Measurements from ENCODE around the gene AIFM1. TPM values are rescaled to one million over a fixed set of nuclear protein-coding genes. Genes with fewer than 3 reads are reported as not detected.

Gene AIFM1
- total RNA-seq, 1 donor from 2014 or later: 0.75 TPM

DNA sequence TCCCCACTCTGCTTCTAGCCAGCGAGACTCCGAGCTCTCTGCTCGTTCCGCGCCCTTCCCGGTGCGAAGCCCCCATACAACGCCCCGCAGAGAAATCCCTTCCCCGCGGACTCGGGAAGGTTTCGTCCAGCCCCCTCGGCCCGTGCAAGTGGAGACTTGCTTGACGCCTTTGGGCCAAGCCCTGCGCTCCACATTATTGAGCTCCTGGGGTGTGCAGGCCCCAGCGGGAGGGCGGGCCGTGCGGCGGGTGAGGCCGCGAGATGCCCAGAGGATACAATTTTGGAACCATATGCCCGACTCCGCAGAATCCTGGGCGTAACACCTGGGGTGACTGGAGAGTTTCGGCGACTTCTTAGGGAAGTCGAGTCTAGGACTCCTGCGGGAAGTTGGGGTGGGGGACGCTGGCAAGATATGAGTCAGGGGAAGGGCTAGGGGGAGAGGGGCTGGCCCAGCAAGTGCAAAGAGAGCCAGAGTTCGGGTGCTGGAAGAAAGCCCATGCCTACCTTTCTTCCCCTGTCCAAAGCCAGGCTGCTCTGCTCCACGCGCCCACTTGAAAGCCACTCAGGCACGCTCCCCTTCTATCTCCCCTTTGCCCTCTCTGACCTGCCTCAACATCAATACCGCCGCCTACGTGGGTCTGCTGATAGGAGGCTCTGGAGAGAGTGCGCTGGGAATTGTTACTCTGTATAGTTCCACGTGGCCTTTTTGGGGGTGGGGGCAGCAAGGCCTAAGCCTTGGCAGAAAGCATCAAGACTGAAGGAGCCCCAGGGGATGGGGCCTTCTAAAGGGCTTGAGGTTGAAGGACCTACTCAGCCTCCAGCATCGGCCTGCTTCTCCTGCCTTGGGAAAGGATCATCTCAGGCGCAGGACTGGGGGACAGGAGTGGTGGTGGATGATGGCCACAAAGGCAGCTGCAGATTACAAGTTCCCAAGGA lies 54.2 kb downstream of the AIFM1 start:
- Histone ChIP-seq H3K9me3 (no peaks in the 10 kb centered on the region), H3K36me3 (no peaks in the 10 kb centered on the region), H3K4me1 (peaks cover 4% of the 10 kb centered on the region in 2 donors), H3K27ac (peak overlapping the region; percentile 96), H3K27me3 (no peaks in the 10 kb centered on the region), H3K4me3 (peak overlapping the region; percentile 63 to 94)
- intact Hi-C loops (cut with DNase I): loop anchor here (2.0 to 5.0 kb wide), 2 partner anchors 55 to 509 kb away; no protein-coding TSS in a partner anchor
- no peak for DNase-seq (ENCODE audit: low spot score in 2 of 2)
- TF ChIP-seq, protein P1, sequence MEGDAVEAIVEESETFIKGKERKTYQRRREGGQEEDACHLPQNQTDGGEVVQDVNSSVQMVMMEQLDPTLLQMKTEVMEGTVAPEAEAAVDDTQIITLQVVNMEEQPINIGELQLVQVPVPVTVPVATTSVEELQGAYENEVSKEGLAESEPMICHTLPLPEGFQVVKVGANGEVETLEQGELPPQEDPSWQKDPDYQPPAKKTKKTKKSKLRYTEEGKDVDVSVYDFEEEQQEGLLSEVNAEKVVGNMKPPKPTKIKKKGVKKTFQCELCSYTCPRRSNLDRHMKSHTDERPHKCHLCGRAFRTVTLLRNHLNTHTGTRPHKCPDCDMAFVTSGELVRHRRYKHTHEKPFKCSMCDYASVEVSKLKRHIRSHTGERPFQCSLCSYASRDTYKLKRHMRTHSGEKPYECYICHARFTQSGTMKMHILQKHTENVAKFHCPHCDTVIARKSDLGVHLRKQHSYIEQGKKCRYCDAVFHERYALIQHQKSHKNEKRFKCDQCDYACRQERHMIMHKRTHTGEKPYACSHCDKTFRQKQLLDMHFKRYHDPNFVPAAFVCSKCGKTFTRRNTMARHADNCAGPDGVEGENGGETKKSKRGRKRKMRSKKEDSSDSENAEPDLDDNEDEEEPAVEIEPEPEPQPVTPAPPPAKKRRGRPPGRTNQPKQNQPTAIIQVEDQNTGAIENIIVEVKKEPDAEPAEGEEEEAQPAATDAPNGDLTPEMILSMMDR (IDR thresholded peaks at IDR 0.05): no peak

GRCh38 chrX:130110379-130111219 lies 55.0 kb downstream of the AIFM1 start, which contains the start of gene ELF4:
Gene ELF4 (minus strand): TSS chrX:130110497. CDS start chrX:130081330, 29,167 bp downstream.
- H3K36me3 ChIP-seq: no peaks in the 10 kb centered on the region
- intact Hi-C loops (cut with DNase I): loop anchor here (2.0 to 5.0 kb wide), 2 partner anchors 56 to 508 kb away; no protein-coding TSS in a partner anchor
- DNase-seq (ENCODE audit: low spot score in 2 of 2): peak in 1 of 2 donors; percentile 75
- TF ChIP-seq, protein P1 (IDR thresholded peaks at IDR 0.05): no peak
- no peaks in the 10 kb centered on the region for H3K9me3 ChIP-seq
- peak within 1 kb of the TSS; percentile 96 for H3K27ac ChIP-seq
- peaks cover 4% of the 10 kb centered on the region in 2 donors for H3K4me1 ChIP-seq
- no peaks in the 10 kb centered on the region for H3K27me3 ChIP-seq
- H3K4me3 ChIP-seq: peak within 1 kb of the TSS; percentile 63 to 94

DNA sequence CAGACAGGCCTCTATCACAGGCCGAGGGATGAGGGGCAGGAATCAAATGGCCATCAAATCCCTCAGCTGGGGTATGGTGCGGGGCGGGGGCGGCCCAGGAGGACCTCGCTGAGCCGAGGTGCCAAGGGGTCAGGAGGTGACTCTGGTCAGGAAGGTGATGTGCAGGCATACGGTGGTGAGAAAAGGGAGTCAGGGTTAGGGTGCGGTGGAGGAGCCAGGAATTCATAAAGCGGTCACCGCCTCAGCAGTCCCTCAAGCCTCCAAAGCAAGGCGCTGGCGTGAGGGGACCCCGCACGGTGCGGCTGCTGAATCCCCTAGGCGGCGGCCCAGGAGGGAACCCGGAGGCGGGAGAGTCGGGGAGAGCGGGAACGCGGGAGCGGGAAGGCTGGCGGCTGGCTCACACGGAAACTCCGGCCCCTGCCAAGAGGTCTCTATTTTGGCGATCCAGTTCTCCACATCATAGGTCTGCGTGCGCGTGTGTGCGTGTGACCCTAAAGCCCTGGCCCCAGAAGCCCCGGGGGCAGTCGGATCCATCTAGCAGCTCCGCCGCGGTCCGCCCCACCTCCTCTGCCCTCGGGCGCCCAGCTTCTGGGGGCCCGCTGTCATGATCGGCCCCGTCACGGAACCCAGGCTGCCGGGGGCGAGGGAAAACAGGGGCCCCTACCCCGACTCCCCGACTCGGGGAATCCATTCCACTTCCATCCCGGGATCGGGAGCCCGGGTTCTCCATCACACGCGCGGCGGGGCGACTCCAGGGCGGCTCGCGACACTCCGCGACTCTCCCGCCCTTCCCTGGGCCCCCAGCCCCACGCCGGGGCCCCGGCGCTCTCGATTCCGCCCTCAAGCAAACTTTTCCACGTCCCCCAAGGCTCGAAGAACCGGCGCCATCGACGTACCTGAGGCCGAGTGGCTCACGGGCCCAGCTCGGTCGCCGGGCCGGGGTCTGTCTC lies 55.9 kb downstream of the AIFM1 start:
- Histone ChIP-seq H3K27ac (peak overlapping the region; percentile 96), H3K36me3 (no peaks in the 10 kb centered on the region), H3K4me3 (peak overlapping the region; percentile 63 to 94), H3K27me3 (no peaks in the 10 kb centered on the region), H3K4me1 (peaks cover 4% of the 10 kb centered on the region in 2 donors), H3K9me3 (no peaks in the 10 kb centered on the region)
- TF ChIP-seq, protein P1 (IDR thresholded peaks at IDR 0.05): no peak
- no peak for DNase-seq (ENCODE audit: low spot score in 2 of 2)
- intact Hi-C loops (cut with DNase I): loop anchor here (1.0 to 5.0 kb wide), 4 partner anchors 11 to 507 kb away; no protein-coding TSS in a partner anchor

DNA sequence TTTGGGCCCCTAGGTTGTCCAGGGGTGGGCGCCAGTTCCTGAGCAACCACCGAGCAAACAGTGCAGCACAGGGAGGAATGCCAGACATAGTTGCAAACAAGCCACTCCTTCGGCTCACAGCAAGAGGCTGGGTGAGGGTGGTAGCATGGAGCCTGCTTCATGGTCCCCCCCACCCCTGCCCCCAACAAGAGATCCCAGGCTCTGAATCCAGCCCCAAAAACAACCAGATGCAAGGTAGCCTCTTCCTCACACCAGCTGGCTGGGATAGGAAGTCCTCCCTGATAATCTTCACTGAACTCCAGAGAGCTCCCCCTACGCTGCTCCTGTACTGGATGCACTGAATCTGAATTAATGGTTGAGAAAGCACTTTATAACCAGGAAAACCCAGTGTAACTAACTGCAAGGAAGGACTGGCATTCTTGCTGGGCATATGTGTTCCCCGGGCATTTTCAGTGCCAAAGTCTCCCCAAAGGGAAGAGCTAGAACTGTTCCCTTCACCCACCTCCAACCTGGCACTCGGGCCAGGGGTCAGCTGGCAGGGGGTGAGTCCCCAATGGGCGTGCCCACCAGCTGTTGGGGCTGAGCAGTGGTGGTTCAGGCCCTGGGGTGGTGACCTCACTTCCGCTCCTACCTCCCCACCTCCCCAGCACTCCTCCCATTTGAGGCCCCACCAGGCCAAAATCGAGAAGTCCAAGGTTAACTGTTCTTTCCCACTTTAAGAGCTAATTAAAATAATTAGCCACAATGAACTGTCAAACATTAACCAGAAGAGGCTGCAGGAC lies 56.8 kb downstream of the AIFM1 start:
- peaks cover 4% of the 10 kb centered on the region in 2 donors for H3K4me1 ChIP-seq
- H3K36me3 ChIP-seq: no peaks in the 10 kb centered on the region
- intact Hi-C loops (cut with DNase I): loop anchor here (1.0 to 2.0 kb wide), 2 partner anchors 11 to 16 kb away; no protein-coding TSS in a partner anchor
- peak overlapping the region; percentile 63 to 94 for H3K4me3 ChIP-seq
- no peaks in the 10 kb centered on the region for H3K27me3 ChIP-seq
- DNase-seq (ENCODE audit: low spot score in 2 of 2): no peak
- peak overlapping the region; percentile 96 for H3K27ac ChIP-seq
- no peaks in the 10 kb centered on the region for H3K9me3 ChIP-seq
- TF ChIP-seq, protein P1 (IDR thresholded peaks at IDR 0.05): no peak

All from ascending aorta (tissue), 2 donors.